Upper lobe of left lung (tissue), 6 donors: ENCODE measurements around the gene ANKS1A. TPM values are rescaled to one million over a fixed set of nuclear protein-coding genes. Genes with fewer than 3 reads are reported as not detected.
A peak's percentile ranks its signal among the peaks of the same experiment; 100 is the strongest.

ENCODE experiments used
- ATAC-seq, 2 donors: fragments of 200-7000 bp; cut with Tn5 transposase; one replicate each; pipeline ENCODE4 v1.9.1; 2022; ENCODE audit warnings: mild to moderate bottlenecking in 2 of 2, moderate library complexity in 2 of 2; ENCODE audit not compliant: low FRiP score in 2 of 2
- DNase-seq, 2 donors: peaks; one replicate each; pipeline ENCODE4 v3.0.0-alpha.2; 2019 to 2020
- H3K27ac ChIP-seq, 4 donors: fragments of 200-600 bp; sonication (generic); one replicate each; pipeline ENCODE4 v1.5.1; 2016 to 2019
- H3K27me3 ChIP-seq, 4 donors: fragments of 200-600 bp; sonication (generic); one replicate each; pipeline ENCODE4 v1.5.1; 2017 to 2019
- H3K36me3 ChIP-seq, 4 donors: fragments of 200-600 bp; sonication (generic); one replicate each; pipeline ENCODE4 v1.5.1; 2016 to 2019
- H3K4me1 ChIP-seq, 4 donors: fragments of 200-600 bp; sonication (generic); one replicate each; pipeline ENCODE4 v1.5.1; 2018 to 2019
- H3K4me3 ChIP-seq, 4 donors: fragments of 200-600 bp; sonication (generic); one replicate each; pipeline ENCODE4 v1.5.1; 2017 to 2019; ENCODE audit warnings: mild to moderate bottlenecking in 2 of 4, moderate library complexity in 1 of 4
- H3K9me3 ChIP-seq, 4 donors: fragments of 200-600 bp; sonication (generic); one replicate each; pipeline ENCODE4 v1.5.1; 2018 to 2019
- CTCF ChIP-seq, 6 experiments: fragments of 450-650 bp in 4 of 6; fragments of 200-600 bp in 2 of 6; sonication (generic) in 2 of 6; IDR thresholded peaks; one replicate each; pipeline ENCODE4 v1.5.1; 2016 to 2019; ENCODE audit warnings: antibody characterized with exemption in 6 of 6
- EP300 ChIP-seq, 4 donors: sonication (generic); formaldehyde crosslinking; IDR thresholded peaks; one replicate each; pipeline ENCODE4 v1.5.1; 2017; ENCODE audit warnings: antibody characterized with exemption in 4 of 4, control low read depth in 2 of 4
- POLR2A ChIP-seq, 4 donors: fragments of 450-650 bp; IDR thresholded peaks; one replicate each; pipeline ENCODE4 v1.5.1; 2016 to 2017; ENCODE audit warnings: antibody characterized with exemption in 4 of 4, mild to moderate bottlenecking in 2 of 4
- POLR2AphosphoS5 ChIP-seq, 2 donors: sonication (generic); formaldehyde crosslinking; IDR thresholded peaks; one replicate each; pipeline ENCODE4 v1.5.1; 2017; ENCODE audit warnings: antibody characterized with exemption in 2 of 2
- WGBS, 2 donors: methylation state at CpG; one replicate each; pipeline ENCODE4 v1.1.5; 2017 to 2018; 5-methylcytosine and 5-hydroxymethylcytosine counted together
- small RNA-seq, 4 donors: library from RNA; depleted of rRNA; stranded (forward); fragments of <200 nt; gene quantifications; one replicate each; pipeline ENCODE3, GENCODE V24; 2016
- total RNA-seq, 6 donors: library from RNA; depleted of rRNA in 4 of 6; stranded (reverse); fragments of >200 nt in 4 of 6; gene quantifications; one replicate each; pipeline versions ENCODE4 v1.1.0 to v1.2.1, GENCODE V29; 2016 to 2021
- donor health status: DM: no; HTN: no; CAD: no; lungs with moderate emphysema.
- donor health status: DM: no; HTN: yes; CAD: no; lungs with severe emphysema.

Gene ANKS1A
- total RNA-seq, 6 donors from 2014 or later, result 47.2 to 85.3 (median 53.5) TPM

- TF ChIP-seq POLR2AphosphoS5 (IDR thresholded peaks at IDR 0.05), result no peak
- no peak for TF ChIP-seq EP300 (IDR thresholded peaks at IDR 0.05)
- no peak for TF ChIP-seq POLR2A (IDR thresholded peaks at IDR 0.05)
- TF ChIP-seq CTCF (IDR thresholded peaks at IDR 0.05), result no peak
- Histone ChIP-seq H3K27me3 (peaks cover 0 to 5% (median 1%) of the 10 kb centered on the region in 4 donors), H3K36me3 (no peaks in the 10 kb centered on the region), H3K4me3 (peak overlapping the region in 3 of 4 donors; percentile 25 to 38 (median 26)), H3K4me1 (peaks cover 4 to 16% (median 10%) of the 10 kb centered on the region in 4 donors), H3K27ac (no peak overlapping the region), H3K9me3 (no peaks in the 10 kb centered on the region)
- DNase-seq (no peak), ATAC-seq (peak in 1 of 2 donors; percentile 24)
- WGBS, 2 donors, result 35 to 53% methylated on average over 9 to 13 of the region's 15 CpGs
These were observed 251.6 kb downstream of the ANKS1A start for GRCh38 chr6:35140639-35141006.

Small RNA genes within 50 kb of the gene (small RNA-seq; reads per million reads assigned to genes)
- 0 reads per million in 4 donors for gene AL138721.1

Other genes with a start within 250 kb of the ANKS1A start
- gene ILRUN, start 192.5 kb upstream of the ANKS1A start, total RNA-seq, result 100 to 1,000 TPM in 2 of 6 donors, 10 to 100 TPM in 4; 50.3 to 111 (median 93.6) TPM
- 10 to 100 TPM; 19.9 to 76.0 (median 43.8) TPM for gene SNRPC, start 131.8 kb upstream of the ANKS1A start, total RNA-seq
- gene BLTP3A, start 97.2 kb upstream of the ANKS1A start, total RNA-seq, result 10 to 100 TPM; 10.5 to 23.0 (median 17.9) TPM
- gene TAF11, start 1.2 kb upstream of the ANKS1A start, total RNA-seq, result 10 to 100 TPM; 15.4 to 35.6 (median 19.3) TPM